Subcutaneous abdominal adipose tissue (tissue), 5 donors: ENCODE results near the gene OLFM3.

ENCODE experiments used
- H3K27ac ChIP-seq: one replicate; pipeline ENCODE4 v1.7.0; 2013; ENCODE audit warnings: low read depth, mild to moderate bottlenecking, inconsistent platforms, low read length, moderate library complexity
- H3K27me3 ChIP-seq, 5 donors: one replicate each; pipeline ENCODE4 v1.7.0; 2013; ENCODE audit warnings: low read length in 5 of 5, inconsistent platforms in 1 of 5; ENCODE audit not compliant: control insufficient read depth in 5 of 5, insufficient read depth in 4 of 5
- H3K36me3 ChIP-seq, 5 donors: one replicate each; pipeline ENCODE4 v1.7.0; 2013; ENCODE audit warnings: low read length in 5 of 5; ENCODE audit not compliant: control insufficient read depth in 5 of 5, insufficient read depth in 5 of 5
- H3K4me1 ChIP-seq, 5 donors: one replicate each; pipeline ENCODE4 v1.7.0; 2013; ENCODE audit warnings: low read length in 5 of 5, mild to moderate bottlenecking in 3 of 5, moderate library complexity in 1 of 5; ENCODE audit not compliant: control insufficient read depth in 5 of 5, insufficient read depth in 5 of 5
- H3K4me3 ChIP-seq, 5 donors: one replicate each; pipeline ENCODE4 v1.7.0; 2013; ENCODE audit warnings: low read length in 5 of 5, low read depth in 1 of 5
- H3K9ac ChIP-seq, 5 donors: one replicate each; pipeline ENCODE4 v1.7.0; 2013; ENCODE audit warnings: low read length in 5 of 5, mild to moderate bottlenecking in 4 of 5, moderate library complexity in 3 of 5
- H3K9me3 ChIP-seq, 5 donors: one replicate each; pipeline ENCODE4 v1.7.0; 2013; ENCODE audit warnings: low read length in 5 of 5; ENCODE audit not compliant: control insufficient read depth in 5 of 5
- donor health status: healthy.
- donor health status: healthy.
- donor health status: healthy.
- donor health status: healthy.
- donor health status: healthy.

The OLFM3 gene

GRCh38 chr1:101833312-101833711 lies 163.4 kb downstream of the OLFM3 start:
- H3K4me3 ChIP-seq = no peak overlapping the region
- no peak overlapping the region for H3K27ac ChIP-seq
- H3K36me3 ChIP-seq = no peaks in the 10 kb centered on the region
- no peaks in the 10 kb centered on the region for H3K9me3 ChIP-seq
- H3K4me1 ChIP-seq = no peaks in the 10 kb centered on the region
- no peak overlapping the region for H3K9ac ChIP-seq
- H3K27me3 ChIP-seq = no peaks in the 10 kb centered on the region

DNA sequence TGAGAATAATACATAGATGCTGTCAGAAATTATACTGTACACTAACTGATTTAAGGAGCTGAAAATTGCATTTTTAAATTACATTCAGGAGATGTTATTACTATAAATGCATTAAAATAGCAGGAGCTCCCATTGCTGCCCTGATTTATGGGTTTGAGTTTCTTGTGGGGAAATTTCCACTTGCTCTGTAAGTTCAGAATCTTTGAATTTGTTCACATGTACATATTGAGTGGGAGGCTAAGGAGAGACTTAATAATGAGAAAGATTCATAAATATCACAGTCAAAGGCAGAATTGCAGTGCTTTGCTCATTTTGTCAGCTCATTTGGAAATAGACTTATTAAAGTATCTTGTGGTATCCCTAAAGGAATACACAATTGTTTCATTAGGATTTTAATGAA lies 170.3 kb downstream of the OLFM3 start:
- Histone ChIP-seq H3K36me3 (no peaks in the 10 kb centered on the region), H3K9ac (no peak overlapping the region), H3K9me3 (no peaks in the 10 kb centered on the region), H3K4me3 (no peak overlapping the region), H3K27ac (no peak overlapping the region), H3K4me1 (no peaks in the 10 kb centered on the region), H3K27me3 (no peaks in the 10 kb centered on the region)

DNA sequence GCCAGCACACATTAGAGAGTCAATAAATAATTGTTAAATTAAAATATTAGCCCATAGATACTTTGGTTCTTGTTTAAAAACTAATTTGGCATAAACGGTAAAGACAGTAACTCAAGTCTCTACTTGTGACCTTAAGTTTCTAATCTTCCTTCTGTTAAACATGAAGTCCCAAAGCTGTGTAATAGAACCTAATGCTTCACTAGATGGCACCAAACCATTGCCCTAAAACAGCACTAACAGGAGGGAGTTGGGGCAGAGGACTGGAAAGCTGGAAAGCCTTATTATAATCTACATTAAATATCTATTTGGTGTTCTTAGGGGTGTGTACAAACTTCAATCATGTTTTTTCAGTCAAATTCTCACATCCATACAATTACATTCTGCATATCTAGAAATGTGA lies 176.7 kb downstream of the OLFM3 start:
- no peak overlapping the region for H3K4me3 ChIP-seq
- no peaks in the 10 kb centered on the region for H3K36me3 ChIP-seq
- no peaks in the 10 kb centered on the region for H3K4me1 ChIP-seq
- H3K9me3 ChIP-seq = no peaks in the 10 kb centered on the region
- no peak overlapping the region for H3K9ac ChIP-seq
- H3K27ac ChIP-seq = no peak overlapping the region
- no peaks in the 10 kb centered on the region for H3K27me3 ChIP-seq

DNA sequence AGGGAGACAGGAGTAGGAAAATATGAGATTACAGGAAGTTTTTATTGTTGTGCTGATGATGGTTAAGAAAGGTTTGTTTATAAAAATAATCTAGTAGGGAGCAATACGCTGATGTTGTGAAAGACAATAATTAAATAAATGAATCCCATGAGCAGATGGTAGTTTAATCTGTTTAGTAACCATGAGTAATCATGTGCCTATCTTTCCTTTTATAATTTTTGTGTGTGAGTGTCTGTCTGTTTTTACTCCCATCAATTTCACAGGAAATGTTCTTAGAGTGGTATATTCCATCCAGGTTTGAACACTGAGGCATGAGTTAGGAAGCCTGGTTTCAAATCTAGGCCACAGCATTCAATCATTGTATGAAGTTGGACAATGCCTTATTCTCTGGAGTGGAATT lies 180.5 kb downstream of the OLFM3 start:
- Histone ChIP-seq H3K9ac (no peak overlapping the region), H3K27me3 (no peaks in the 10 kb centered on the region), H3K4me1 (no peaks in the 10 kb centered on the region), H3K27ac (no peak overlapping the region), H3K4me3 (no peak overlapping the region), H3K36me3 (no peaks in the 10 kb centered on the region), H3K9me3 (no peaks in the 10 kb centered on the region)

DNA sequence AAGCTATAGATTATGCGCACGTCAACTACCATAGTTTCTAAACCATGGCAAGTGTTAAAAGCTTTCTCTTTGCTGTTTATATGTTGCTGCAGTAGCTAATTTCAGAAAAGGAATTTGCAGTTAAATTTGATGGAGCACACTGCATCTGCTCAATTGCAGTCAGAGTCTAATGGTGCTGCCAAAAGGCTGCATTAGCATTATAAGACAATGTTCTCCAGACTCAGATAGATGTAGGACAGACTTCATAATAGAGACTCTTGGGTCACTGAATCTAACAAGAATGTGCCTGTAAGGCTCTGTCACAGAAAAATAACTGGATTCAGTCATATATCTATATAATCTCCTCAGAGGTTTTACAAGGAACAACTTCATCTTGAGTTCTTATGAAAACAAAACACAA lies 198.3 kb downstream of the OLFM3 start:
- H3K27ac ChIP-seq = no peak overlapping the region
- H3K36me3 ChIP-seq = no peaks in the 10 kb centered on the region
- no peak overlapping the region for H3K9ac ChIP-seq
- H3K4me3 ChIP-seq = no peak overlapping the region
- no peaks in the 10 kb centered on the region for H3K27me3 ChIP-seq
- H3K9me3 ChIP-seq = no peaks in the 10 kb centered on the region
- H3K4me1 ChIP-seq = no peaks in the 10 kb centered on the region

- H3K4me3 ChIP-seq = no peak overlapping the region
- H3K36me3 ChIP-seq = no peaks in the 10 kb centered on the region
- H3K9me3 ChIP-seq = no peaks in the 10 kb centered on the region
- H3K27ac ChIP-seq = no peak overlapping the region
- no peaks in the 10 kb centered on the region for H3K4me1 ChIP-seq
- no peaks in the 10 kb centered on the region for H3K27me3 ChIP-seq
- H3K9ac ChIP-seq = no peak overlapping the region
Measured at GRCh38 chr1:101797722-101798121, 199.0 kb downstream of the OLFM3 start.

DNA sequence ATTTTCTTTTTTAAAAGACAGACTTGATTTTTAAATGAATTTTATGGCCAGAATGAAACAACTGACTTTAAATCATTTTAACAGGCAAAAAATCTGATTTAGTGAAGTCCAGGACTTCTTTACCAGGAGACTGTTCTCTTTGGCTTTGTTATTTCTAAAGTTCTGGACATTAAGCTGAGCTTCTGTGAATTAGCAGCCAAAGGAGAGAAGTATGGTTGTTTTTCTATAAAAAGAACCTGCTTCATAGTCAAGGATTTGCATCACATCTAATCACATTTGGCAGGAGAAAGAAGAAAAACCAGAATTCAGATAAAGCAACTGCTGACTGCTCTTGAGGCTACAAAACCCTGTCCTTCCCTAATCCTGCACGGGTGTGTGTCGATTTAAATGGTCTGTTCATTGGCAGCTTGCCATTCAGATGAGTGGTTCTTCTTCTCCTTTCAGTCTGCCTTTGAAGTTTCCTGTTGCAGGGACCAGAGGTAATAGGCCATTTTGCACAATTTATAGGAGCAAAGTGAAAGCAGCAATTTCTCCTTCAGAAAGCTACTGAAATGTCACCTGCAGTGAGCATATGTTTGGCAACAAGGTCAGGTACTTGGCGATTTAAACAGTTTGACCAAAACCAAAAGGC lies 215.4 kb downstream of the OLFM3 start:
- H3K4me1 ChIP-seq = no peaks in the 10 kb centered on the region
- no peak overlapping the region for H3K27ac ChIP-seq
- H3K4me3 ChIP-seq = no peak overlapping the region
- no peaks in the 10 kb centered on the region for H3K9me3 ChIP-seq
- no peaks in the 10 kb centered on the region for H3K36me3 ChIP-seq
- no peak overlapping the region for H3K9ac ChIP-seq
- H3K27me3 ChIP-seq = no peaks in the 10 kb centered on the region

DNA sequence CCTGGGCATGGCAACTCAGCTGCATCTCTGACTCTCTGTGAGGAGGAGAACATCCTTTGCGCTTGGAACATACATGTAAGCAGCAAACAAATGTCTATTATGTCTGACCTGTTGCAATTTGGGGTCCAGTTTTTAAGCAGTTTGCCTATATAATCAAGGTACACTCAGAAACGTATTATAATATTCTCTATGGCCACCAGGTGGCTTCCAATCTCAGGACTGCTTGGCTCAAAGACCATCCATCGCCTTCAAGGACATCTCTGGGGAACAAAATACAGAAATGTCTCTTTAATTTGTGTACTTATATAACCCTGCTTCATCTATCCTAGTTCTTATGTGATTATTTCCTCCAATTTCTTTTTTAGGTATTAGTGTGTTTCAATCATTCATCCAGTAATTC lies 227.2 kb downstream of the OLFM3 start:
- no peak overlapping the region for H3K4me3 ChIP-seq
- H3K9ac ChIP-seq = no peak overlapping the region
- no peak overlapping the region for H3K27ac ChIP-seq
- no peaks in the 10 kb centered on the region for H3K4me1 ChIP-seq
- H3K9me3 ChIP-seq = no peaks in the 10 kb centered on the region
- H3K36me3 ChIP-seq = no peaks in the 10 kb centered on the region
- H3K27me3 ChIP-seq = no peaks in the 10 kb centered on the region

- no peak overlapping the region for H3K27ac ChIP-seq
- H3K4me1 ChIP-seq = no peaks in the 10 kb centered on the region
- H3K9ac ChIP-seq = no peak overlapping the region
- H3K36me3 ChIP-seq = no peaks in the 10 kb centered on the region
- H3K4me3 ChIP-seq = no peak overlapping the region
- H3K27me3 ChIP-seq = no peaks in the 10 kb centered on the region
- H3K9me3 ChIP-seq = no peaks in the 10 kb centered on the region
Measured at GRCh38 chr1:101757985-101758384, 238.7 kb downstream of the OLFM3 start.

DNA sequence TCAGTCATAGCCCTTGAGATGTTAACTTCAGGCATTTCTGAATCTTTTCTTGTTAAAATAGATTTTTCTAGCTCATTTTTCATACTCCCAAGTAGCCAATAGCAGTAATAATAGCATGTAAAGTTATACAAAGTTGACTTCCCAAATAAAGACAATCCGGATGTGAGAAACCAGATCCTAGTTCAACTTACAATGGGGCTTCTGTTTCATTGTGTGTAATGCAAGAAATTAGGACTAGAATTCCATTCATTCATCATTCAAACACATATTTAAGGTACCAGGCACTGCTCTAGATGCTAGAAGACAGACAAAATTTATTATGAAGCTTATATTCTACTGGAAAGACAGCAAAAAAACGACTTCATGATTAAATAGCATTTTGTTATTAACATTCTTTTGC lies 240.3 kb downstream of the OLFM3 start:
- Histone ChIP-seq H3K4me1 (no peaks in the 10 kb centered on the region), H3K9me3 (no peaks in the 10 kb centered on the region), H3K4me3 (no peak overlapping the region), H3K9ac (no peak overlapping the region), H3K36me3 (no peaks in the 10 kb centered on the region), H3K27ac (no peak overlapping the region), H3K27me3 (no peaks in the 10 kb centered on the region)
